Astrocyte (in vitro differentiated cells and primary cell): ENCODE data around the gene NBEA.

Source experiments
- EZH2 ChIP-seq: IDR thresholded peaks from 2 replicates; pipeline ENCODE4 v1.6.1; 2012; ENCODE audit warnings: mild to moderate bottlenecking, low read length, inconsistent platforms; ENCODE audit not compliant: insufficient read depth
- TF ChIP-seq, protein P1 (sequence below): IDR thresholded peaks from 2 replicates; pipeline ENCODE4 v1.5.1; 2011; ENCODE audit warnings: low read depth, mild to moderate bottlenecking, inconsistent platforms, low read length, moderate library complexity; ENCODE audit not compliant: insufficient read depth

DNA sequence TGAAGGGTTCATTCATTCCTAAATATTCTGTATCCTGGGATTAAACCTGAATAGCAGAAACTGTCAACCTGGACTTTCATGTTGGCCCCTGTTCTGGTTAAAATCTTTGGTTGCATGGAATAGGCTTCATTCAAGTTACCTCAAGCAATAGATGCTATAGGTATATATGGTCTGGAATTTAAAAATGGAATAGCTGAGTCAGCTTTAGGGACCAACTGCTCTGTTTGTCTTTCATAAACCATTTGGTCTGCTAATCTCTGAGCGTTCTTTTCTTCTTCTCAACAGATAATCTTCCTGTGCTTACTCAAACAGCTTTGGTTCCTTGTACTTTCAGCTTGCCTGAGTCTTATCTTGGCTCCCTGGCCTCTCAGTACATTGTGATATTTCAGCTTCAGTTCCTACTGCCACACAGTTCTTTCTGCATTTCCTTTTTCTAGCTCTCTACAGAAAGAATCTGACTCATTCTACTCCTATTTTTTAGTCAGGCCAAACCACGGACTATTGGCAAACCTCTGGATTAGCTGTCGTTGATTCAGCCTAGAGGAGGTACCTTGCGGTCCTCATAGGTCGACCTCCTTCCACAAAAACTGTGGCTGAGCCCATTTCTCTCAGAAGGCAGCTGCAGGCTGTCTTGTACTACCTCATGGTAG, 570.3 kb downstream of the NBEA start:
- TF ChIP-seq, protein P1, sequence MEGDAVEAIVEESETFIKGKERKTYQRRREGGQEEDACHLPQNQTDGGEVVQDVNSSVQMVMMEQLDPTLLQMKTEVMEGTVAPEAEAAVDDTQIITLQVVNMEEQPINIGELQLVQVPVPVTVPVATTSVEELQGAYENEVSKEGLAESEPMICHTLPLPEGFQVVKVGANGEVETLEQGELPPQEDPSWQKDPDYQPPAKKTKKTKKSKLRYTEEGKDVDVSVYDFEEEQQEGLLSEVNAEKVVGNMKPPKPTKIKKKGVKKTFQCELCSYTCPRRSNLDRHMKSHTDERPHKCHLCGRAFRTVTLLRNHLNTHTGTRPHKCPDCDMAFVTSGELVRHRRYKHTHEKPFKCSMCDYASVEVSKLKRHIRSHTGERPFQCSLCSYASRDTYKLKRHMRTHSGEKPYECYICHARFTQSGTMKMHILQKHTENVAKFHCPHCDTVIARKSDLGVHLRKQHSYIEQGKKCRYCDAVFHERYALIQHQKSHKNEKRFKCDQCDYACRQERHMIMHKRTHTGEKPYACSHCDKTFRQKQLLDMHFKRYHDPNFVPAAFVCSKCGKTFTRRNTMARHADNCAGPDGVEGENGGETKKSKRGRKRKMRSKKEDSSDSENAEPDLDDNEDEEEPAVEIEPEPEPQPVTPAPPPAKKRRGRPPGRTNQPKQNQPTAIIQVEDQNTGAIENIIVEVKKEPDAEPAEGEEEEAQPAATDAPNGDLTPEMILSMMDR: no peak
- no peak for TF ChIP-seq EZH2
